Lower leg skin (tissue), 3 donors: ENCODE results near the gene DIO3.

Source experiments
- POLR2A ChIP-seq, 2 donors: fragments of 450-650 bp; IDR thresholded peaks; one replicate each; pipeline ENCODE4 v1.6.1; 2016 to 2017; ENCODE audit warnings: antibody characterized with exemption in 2 of 2, mild to moderate bottlenecking in 1 of 2, moderate library complexity in 1 of 2
- TF ChIP-seq, protein P1 (sequence below), 3 donors: fragments of 450-650 bp; IDR thresholded peaks; one replicate each; pipeline ENCODE4 v1.5.1; 2016; ENCODE audit warnings: antibody characterized with exemption in 3 of 3, mild to moderate bottlenecking in 3 of 3, moderate library complexity in 2 of 3

- TF ChIP-seq, protein P1, sequence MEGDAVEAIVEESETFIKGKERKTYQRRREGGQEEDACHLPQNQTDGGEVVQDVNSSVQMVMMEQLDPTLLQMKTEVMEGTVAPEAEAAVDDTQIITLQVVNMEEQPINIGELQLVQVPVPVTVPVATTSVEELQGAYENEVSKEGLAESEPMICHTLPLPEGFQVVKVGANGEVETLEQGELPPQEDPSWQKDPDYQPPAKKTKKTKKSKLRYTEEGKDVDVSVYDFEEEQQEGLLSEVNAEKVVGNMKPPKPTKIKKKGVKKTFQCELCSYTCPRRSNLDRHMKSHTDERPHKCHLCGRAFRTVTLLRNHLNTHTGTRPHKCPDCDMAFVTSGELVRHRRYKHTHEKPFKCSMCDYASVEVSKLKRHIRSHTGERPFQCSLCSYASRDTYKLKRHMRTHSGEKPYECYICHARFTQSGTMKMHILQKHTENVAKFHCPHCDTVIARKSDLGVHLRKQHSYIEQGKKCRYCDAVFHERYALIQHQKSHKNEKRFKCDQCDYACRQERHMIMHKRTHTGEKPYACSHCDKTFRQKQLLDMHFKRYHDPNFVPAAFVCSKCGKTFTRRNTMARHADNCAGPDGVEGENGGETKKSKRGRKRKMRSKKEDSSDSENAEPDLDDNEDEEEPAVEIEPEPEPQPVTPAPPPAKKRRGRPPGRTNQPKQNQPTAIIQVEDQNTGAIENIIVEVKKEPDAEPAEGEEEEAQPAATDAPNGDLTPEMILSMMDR (IDR thresholded peaks at IDR 0.05) = no peak
- no peak for TF ChIP-seq POLR2A (IDR thresholded peaks at IDR 0.05)
Observed at GRCh38 chr14:101591121-101591520, 29.8 kb downstream of the DIO3 start.
